Measurements from ENCODE around the gene PDZD7.

PDZD7 gene

DNA sequence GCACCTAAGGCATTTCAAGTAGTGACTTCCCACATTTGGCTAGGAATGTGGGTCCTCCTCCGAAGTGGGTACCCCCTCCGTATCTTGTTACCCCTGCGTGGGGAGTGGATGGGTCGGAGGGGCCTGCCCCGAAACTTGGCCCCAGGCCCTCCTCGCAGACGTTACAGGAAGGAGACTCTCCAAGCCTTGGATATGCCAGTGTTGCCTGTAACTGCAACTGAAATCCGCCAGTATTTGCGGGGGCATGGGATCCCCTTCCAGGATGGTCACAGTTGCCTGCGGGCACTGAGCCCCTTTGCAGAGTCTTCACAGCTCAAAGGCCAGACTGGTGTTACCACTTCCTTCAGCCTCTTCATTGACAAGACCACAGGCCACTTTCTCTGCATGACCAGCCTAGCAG, 42.8 kb downstream of the PDZD7 start:
- TF ChIP-seq, protein P1, sequence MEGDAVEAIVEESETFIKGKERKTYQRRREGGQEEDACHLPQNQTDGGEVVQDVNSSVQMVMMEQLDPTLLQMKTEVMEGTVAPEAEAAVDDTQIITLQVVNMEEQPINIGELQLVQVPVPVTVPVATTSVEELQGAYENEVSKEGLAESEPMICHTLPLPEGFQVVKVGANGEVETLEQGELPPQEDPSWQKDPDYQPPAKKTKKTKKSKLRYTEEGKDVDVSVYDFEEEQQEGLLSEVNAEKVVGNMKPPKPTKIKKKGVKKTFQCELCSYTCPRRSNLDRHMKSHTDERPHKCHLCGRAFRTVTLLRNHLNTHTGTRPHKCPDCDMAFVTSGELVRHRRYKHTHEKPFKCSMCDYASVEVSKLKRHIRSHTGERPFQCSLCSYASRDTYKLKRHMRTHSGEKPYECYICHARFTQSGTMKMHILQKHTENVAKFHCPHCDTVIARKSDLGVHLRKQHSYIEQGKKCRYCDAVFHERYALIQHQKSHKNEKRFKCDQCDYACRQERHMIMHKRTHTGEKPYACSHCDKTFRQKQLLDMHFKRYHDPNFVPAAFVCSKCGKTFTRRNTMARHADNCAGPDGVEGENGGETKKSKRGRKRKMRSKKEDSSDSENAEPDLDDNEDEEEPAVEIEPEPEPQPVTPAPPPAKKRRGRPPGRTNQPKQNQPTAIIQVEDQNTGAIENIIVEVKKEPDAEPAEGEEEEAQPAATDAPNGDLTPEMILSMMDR (IDR thresholded peaks at IDR 0.05; ENCODE audit: borderline replicate concordance, extremely low read depth, low read length, poor library complexity, severe bottlenecking), result no peak
- no peaks in the 10 kb centered on the region for H3K9me3 ChIP-seq (ENCODE audit: insufficient read depth, low read length, severe bottlenecking)
- DNase-seq, result no peak
- peak overlapping the region; percentile 98; the same call in 1 of the 2 replicates for H2AFZ ChIP-seq (ENCODE audit: low read depth, low read length)
- peak overlapping the region; percentile 90 for H3K27ac ChIP-seq (ENCODE audit: low read length)
- no peak for ATAC-seq (ENCODE audit: insufficient read depth, low read depth)
- H3K27me3 ChIP-seq (ENCODE audit: insufficient read depth, low read length, poor library complexity), result no peaks in the 10 kb centered on the region
- peak overlapping the region; percentile 99 for H3K4me2 ChIP-seq (ENCODE audit: insufficient read depth, low read length)
- peaks cover 60% of the 10 kb centered on the region for H3K36me3 ChIP-seq (ENCODE audit: insufficient read depth, low read length)
- H3K4me1 ChIP-seq (ENCODE audit: insufficient read depth, low read length), result peaks cover 49% of the 10 kb centered on the region
- peaks cover 37% of the 10 kb centered on the region; the same call in 1 of the 2 replicates for H4K20me1 ChIP-seq (ENCODE audit: insufficient read depth, low read length)
- H3K9ac ChIP-seq (ENCODE audit: low read depth, low read length), result peak overlapping the region; percentile 86
- H3K79me2 ChIP-seq (ENCODE audit: insufficient read depth, low read length), result peaks cover 56% of the 10 kb centered on the region
- H3K4me3 ChIP-seq (ENCODE audit: low read depth in 1 of 2, low read length in 2 of 2), result peak overlapping the region; percentile 95; a peak in 3 of 4 replicates

DNA sequence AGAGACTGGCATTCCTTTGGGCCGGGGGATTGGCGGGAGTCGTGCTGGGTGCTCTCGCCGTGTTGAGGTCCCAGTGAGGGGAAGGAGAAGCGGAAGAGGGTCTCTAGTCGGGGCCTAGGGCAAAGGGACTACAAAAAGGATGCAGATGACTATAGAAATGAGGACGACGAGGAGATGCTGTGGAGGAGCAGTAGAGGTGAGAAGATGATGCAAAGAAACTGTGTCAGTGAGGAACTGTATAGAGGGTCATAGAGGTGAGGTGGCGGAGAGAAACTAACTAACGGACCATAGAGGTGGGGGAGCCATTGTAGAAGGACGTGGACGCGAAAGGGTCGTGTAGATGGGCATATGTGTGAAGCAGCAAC, 43.3 kb downstream of the PDZD7 start:
- H3K4me2 ChIP-seq (ENCODE audit: insufficient read depth, low read length), result peak overlapping the region; percentile 99
- H3K9me3 ChIP-seq (ENCODE audit: insufficient read depth, low read length, severe bottlenecking), result no peaks in the 10 kb centered on the region
- peaks cover 37% of the 10 kb centered on the region; the same call in 1 of the 2 replicates for H4K20me1 ChIP-seq (ENCODE audit: insufficient read depth, low read length)
- peaks cover 49% of the 10 kb centered on the region for H3K4me1 ChIP-seq (ENCODE audit: insufficient read depth, low read length)
- peaks cover 56% of the 10 kb centered on the region for H3K79me2 ChIP-seq (ENCODE audit: insufficient read depth, low read length)
- H2AFZ ChIP-seq (ENCODE audit: low read depth, low read length), result peak overlapping the region; percentile 98
- DNase-seq (no peak), ATAC-seq (ENCODE audit: insufficient read depth, low read depth) (peak; percentile 43)
- no peaks in the 10 kb centered on the region for H3K27me3 ChIP-seq (ENCODE audit: insufficient read depth, low read length, poor library complexity)
- TF ChIP-seq, protein P1 (IDR thresholded peaks at IDR 0.05; ENCODE audit: borderline replicate concordance, extremely low read depth, low read length, poor library complexity, severe bottlenecking), result no peak
- TF ChIP-seq EZH2 (IDR thresholded peaks at IDR 0.05; ENCODE audit: borderline replicate concordance, low read depth, low read length, severe bottlenecking), result no peak
- peak overlapping the region; percentile 90 for H3K27ac ChIP-seq (ENCODE audit: low read length)
- peak overlapping the region; percentile 95 for H3K4me3 ChIP-seq (ENCODE audit: low read depth in 1 of 2, low read length in 2 of 2)
- peak overlapping the region; percentile 86 for H3K9ac ChIP-seq (ENCODE audit: low read depth, low read length)
- peaks cover 55% of the 10 kb centered on the region for H3K36me3 ChIP-seq (ENCODE audit: insufficient read depth, low read length)

DNA sequence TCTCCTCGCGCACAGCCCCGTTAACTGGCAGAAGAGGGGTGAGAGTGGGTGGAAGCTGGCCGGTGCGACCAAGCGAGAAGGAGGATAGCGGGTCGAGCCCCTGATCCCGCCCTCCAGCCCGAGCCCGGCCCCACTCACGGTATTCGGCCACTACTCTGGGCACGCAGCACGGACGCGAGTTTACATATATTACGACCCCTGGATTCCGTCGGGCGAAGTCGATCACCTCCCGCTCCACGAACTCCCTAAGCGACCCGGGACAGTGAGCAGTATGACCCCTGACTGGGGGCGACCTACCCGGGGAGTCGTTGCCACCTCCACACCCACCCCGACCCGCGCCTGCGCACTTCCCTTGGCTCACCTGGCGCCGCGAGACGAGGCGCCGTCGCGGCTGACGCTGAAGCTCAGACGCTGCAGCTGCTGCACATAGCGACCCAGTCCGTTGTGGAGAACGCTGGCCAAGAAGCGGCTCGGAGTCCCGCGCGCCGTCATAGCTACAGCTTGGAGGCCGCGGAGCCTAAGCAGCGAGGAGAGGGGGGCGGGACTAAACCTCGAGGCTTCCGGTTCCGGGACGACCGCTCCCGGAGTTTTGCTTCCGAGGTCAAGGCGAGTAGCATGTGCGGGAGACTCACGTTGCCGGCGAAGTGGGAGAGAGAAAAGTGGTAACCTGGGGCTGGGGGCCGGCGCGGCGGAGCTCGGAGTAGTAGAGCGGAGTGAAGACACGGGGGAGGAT, 43.8 kb downstream of the PDZD7 start, which contains the start of the genes MRPL43 and TWNK:
TSS of gene MRPL43 (minus strand) at position 546 of the 733 bp plus-strand sequence. CDS start at position 492, 54 bp downstream.
TSS of gene TWNK (plus strand) at position 592 of the 733 bp plus-strand sequence. CDS start 668 bp downstream, outside the sequence.
- Histone ChIP-seq H3K9me3 (ENCODE audit: insufficient read depth, low read length, severe bottlenecking) (no peaks in the 10 kb centered on the region), H3K79me2 (ENCODE audit: insufficient read depth, low read length) (peaks cover 56% of the 10 kb centered on the region), H2AFZ (ENCODE audit: low read depth, low read length) (peak within 1 kb of the TSS; percentile 98), H3K4me2 (ENCODE audit: insufficient read depth, low read length) (peak within 1 kb of the TSS; percentile 99), H3K27ac (ENCODE audit: low read length) (peak within 1 kb of the TSS; percentile 90), H3K9ac (ENCODE audit: low read depth, low read length) (peak within 1 kb of the TSS; percentile 86), H3K4me1 (ENCODE audit: insufficient read depth, low read length) (peaks cover 49% of the 10 kb centered on the region), H3K4me3 (ENCODE audit: low read depth in 1 of 2, low read length in 2 of 2) (peak within 1 kb of the TSS; percentile 95), H3K27me3 (ENCODE audit: insufficient read depth, low read length, poor library complexity) (no peaks in the 10 kb centered on the region), H4K20me1 (ENCODE audit: insufficient read depth, low read length) (peaks cover 37% of the 10 kb centered on the region; the same call in 1 of the 2 replicates), H3K36me3 (ENCODE audit: insufficient read depth, low read length) (peaks cover 55% of the 10 kb centered on the region)
- peak; percentile 97 for ATAC-seq (ENCODE audit: insufficient read depth, low read depth)
- TF ChIP-seq EZH2 (IDR thresholded peaks at IDR 0.05; ENCODE audit: borderline replicate concordance, low read depth, low read length, severe bottlenecking), result no peak
- TF ChIP-seq, protein P1 (IDR thresholded peaks at IDR 0.05; ENCODE audit: borderline replicate concordance, extremely low read depth, low read length, poor library complexity, severe bottlenecking), result no peak
- peak; percentile 88 for DNase-seq
